H1 (cell line): ENCODE data around the gene PTCSC3. TPM values are rescaled to one million over a fixed set of nuclear protein-coding genes. Genes with fewer than 3 reads are reported as not detected.

Experiments used
- CTCF ChIA-PET: fragments of 300-600 bp; sonication (Branson Sonifier 250); formaldehyde crosslinking; loops from one replicate; lab custom pipeline; 2021; ENCODE audit not compliant: partially characterized antibody; lab: Charles Lee
- POLR2A ChIA-PET: fragments of 300-600 bp; sonication (Branson Sonifier 250); formaldehyde crosslinking; loops from one replicate; lab custom pipeline; 2021; ENCODE audit warnings: inconsistent platforms; ENCODE audit not compliant: partially characterized antibody; lab: Charles Lee
- DNase-seq, 2 experiments: peaks; one replicate each; pipeline versions ENCODE4 v3.0.0 to v3.0.0-alpha.2; 2010 to 2022; ENCODE audit warnings: low spot score in 2 of 2, low read depth in 1 of 2, mixed read lengths in 1 of 2
- FAIRE-seq: peaks from 2 replicates; lab custom pipeline; 2011; peaks lifted over from hg19 to GRCh38; lab: Jason Lieb, UNC
- H2AFZ ChIP-seq: 2 replicates; pipeline ENCODE4 v1.8.1; 2012; ENCODE audit warnings: low read length, inconsistent platforms
- H2AK5ac ChIP-seq: 2 replicates; pipeline ENCODE4 v1.6.1; 2013; ENCODE audit warnings: low read depth, low read length
- H2BK120ac ChIP-seq: replicated peaks from 2 replicates; pipeline ENCODE3; 2013; ENCODE audit warnings: low read depth, low read length, inconsistent platforms
- H2BK12ac ChIP-seq: 2 replicates; pipeline ENCODE4 v1.6.1; 2013; ENCODE audit warnings: low read depth, low read length
- H2BK15ac ChIP-seq: 2 replicates; pipeline ENCODE4 v1.6.1; 2013; ENCODE audit warnings: low read length
- H2BK20ac ChIP-seq: 2 replicates; pipeline ENCODE4 v1.6.1; 2013; ENCODE audit warnings: low read length
- H2BK5ac ChIP-seq: 2 replicates; pipeline ENCODE4 v1.6.1; 2013; ENCODE audit warnings: low read depth, low read length
- H3K14ac ChIP-seq: 2 replicates; pipeline ENCODE4 v1.6.1; 2013; ENCODE audit warnings: inconsistent platforms; ENCODE audit not compliant: insufficient read length
- H3K18ac ChIP-seq: 2 replicates; pipeline ENCODE4 v1.6.1; 2013; ENCODE audit warnings: low read length; ENCODE audit errors: extremely low read depth
- H3K23ac ChIP-seq: 2 replicates; pipeline ENCODE4 v1.6.1; 2013; ENCODE audit warnings: inconsistent platforms; ENCODE audit not compliant: insufficient read length
- H3K23me2 ChIP-seq: 2 replicates; pipeline ENCODE4 v1.6.1; 2013; ENCODE audit warnings: low read depth, low read length
- H3K27ac ChIP-seq: 2 replicates; pipeline ENCODE4 v1.6.1; 2011; ENCODE audit warnings: low read depth, low read length, inconsistent platforms
- H3K27me3 ChIP-seq, 4 experiments: replicated peaks in 1 of 4; 1 replicate in 1 of 4; 2 replicates in 3 of 4; pipeline versions ENCODE4 v1.6.1 to v1.8.1; 2011 to 2013; ENCODE audit warnings: low read length in 3 of 4, mild to moderate bottlenecking in 3 of 4, inconsistent platforms in 2 of 4, mixed read lengths in 2 of 4, moderate library complexity in 1 of 4; ENCODE audit not compliant: control insufficient read depth in 3 of 4, insufficient read depth in 3 of 4; ENCODE audit errors: extremely low read depth in 1 of 4
- H3K36me3 ChIP-seq, 4 experiments: 2 replicates each; pipeline versions ENCODE4 v1.6.1 to v1.8.1; 2011 to 2013; ENCODE audit warnings: mild to moderate bottlenecking in 4 of 4, low read length in 3 of 4, moderate library complexity in 2 of 4, control low read depth in 1 of 4, inconsistent platforms in 1 of 4; ENCODE audit not compliant: insufficient read depth in 4 of 4, control insufficient read depth in 2 of 4
- H3K4ac ChIP-seq: replicated peaks from 2 replicates; pipeline ENCODE3; 2013; ENCODE audit warnings: low read length, low read depth, mixed read lengths, inconsistent platforms; ENCODE audit not compliant: insufficient read length
- H3K4me1 ChIP-seq, 4 experiments: replicated peaks in 1 of 4; 1 replicate in 1 of 4; 2 replicates in 3 of 4; pipeline versions ENCODE4 v1.6.1 to v1.8.1; 2011 to 2013; ENCODE audit warnings: low read length in 3 of 4, inconsistent platforms in 2 of 4, mixed read lengths in 1 of 4; ENCODE audit not compliant: insufficient read depth in 4 of 4, control insufficient read depth in 3 of 4
- H3K4me2 ChIP-seq, 2 experiments: 2 replicates each; pipeline versions ENCODE4 v1.6.1 to v1.8.1; 2011 to 2013; ENCODE audit warnings: low read depth in 2 of 2, low read length in 2 of 2, control low read depth in 1 of 2, inconsistent platforms in 1 of 2, mild to moderate bottlenecking in 1 of 2; ENCODE audit not compliant: insufficient read depth in 1 of 2
- H3K4me3 ChIP-seq, 4 experiments: fragments of 200-600, 300-600 bp in 1 of 4; sonication (generic), shearing (Covaris generic), sonication (Bioruptor Twin) in 1 of 4; 2 replicates each; pipeline versions ENCODE4 v1.5.1 to v1.8.1; 2011 to 2016; ENCODE audit warnings: low read length in 4 of 4, low read depth in 3 of 4, control low read depth in 2 of 4, inconsistent platforms in 2 of 4, mild to moderate bottlenecking in 2 of 4, mixed read lengths in 1 of 4, moderate library complexity in 1 of 4; ENCODE audit not compliant: insufficient read depth in 2 of 4; ENCODE audit errors: extremely low read depth in 1 of 4
- H3K56ac ChIP-seq: replicated peaks from 2 replicates; pipeline ENCODE3; 2013; ENCODE audit warnings: low read depth, mild to moderate bottlenecking, mixed read lengths, low read length, inconsistent platforms; ENCODE audit not compliant: insufficient read length
- H3K79me1 ChIP-seq: 2 replicates; pipeline ENCODE4 v1.6.1; 2013; ENCODE audit warnings: low read depth, low read length, control low read depth
- H3K79me2 ChIP-seq, 2 experiments: 2 replicates each; pipeline versions ENCODE4 v1.6.1 to v1.8.1; 2012 to 2013; ENCODE audit warnings: low read length in 2 of 2, mild to moderate bottlenecking in 2 of 2, inconsistent platforms in 1 of 2; ENCODE audit not compliant: insufficient read depth in 2 of 2, control insufficient read depth in 1 of 2
- H3K9ac ChIP-seq, 4 experiments: replicated peaks in 1 of 4; 1 replicate in 1 of 4; 2 replicates in 3 of 4; pipeline versions ENCODE4 v1.6.1 to v1.8.1; 2011 to 2013; ENCODE audit warnings: low read depth in 3 of 4, low read length in 3 of 4, control low read depth in 2 of 4, mild to moderate bottlenecking in 2 of 4, moderate library complexity in 2 of 4, inconsistent platforms in 1 of 4; ENCODE audit errors: extremely low read depth in 1 of 4
- H3K9me3 ChIP-seq, 2 experiments: 2 replicates each; pipeline versions ENCODE4 v1.6.1 to v1.8.1; 2012 to 2013; ENCODE audit warnings: mild to moderate bottlenecking in 2 of 2, moderate library complexity in 2 of 2, control low read depth in 1 of 2, inconsistent platforms in 1 of 2, low read depth in 1 of 2, low read length in 1 of 2, mixed read lengths in 1 of 2; ENCODE audit not compliant: insufficient read depth in 2 of 2
- H4K20me1 ChIP-seq, 2 experiments: replicated peaks in 1 of 2; 2 replicates each; pipeline versions ENCODE3 to v1.8.1; 2011 to 2013; ENCODE audit warnings: inconsistent platforms in 2 of 2, low read length in 2 of 2, mild to moderate bottlenecking in 1 of 2; ENCODE audit not compliant: insufficient read depth in 2 of 2, control insufficient read depth in 1 of 2
- H4K5ac ChIP-seq: 2 replicates; pipeline ENCODE4 v1.6.1; 2013; ENCODE audit warnings: low read length, low read depth, mixed read lengths, inconsistent platforms; ENCODE audit not compliant: insufficient read length
- H4K8ac ChIP-seq: 2 replicates; pipeline ENCODE4 v1.8.0; 2013; ENCODE audit warnings: mild to moderate bottlenecking, moderate library complexity, low read length, inconsistent platforms; ENCODE audit not compliant: insufficient read depth; ENCODE audit errors: extremely low read depth
- H4K91ac ChIP-seq: replicated peaks from 2 replicates; pipeline ENCODE3; 2013; ENCODE audit warnings: low read length, mixed read lengths, inconsistent platforms; ENCODE audit not compliant: insufficient read length
- CHD2 ChIP-seq: IDR thresholded peaks from 2 replicates; pipeline ENCODE4 v1.6.1; 2012; ENCODE audit warnings: low read length, improper control_type of control experiment
- CREB1 ChIP-seq: IDR thresholded peaks from 2 replicates; pipeline ENCODE4 v1.6.1; 2012; ENCODE audit warnings: inconsistent platforms
- KDM1A ChIP-seq: fragments of 200-600, 300-600 bp; sonication (generic); IDR thresholded peaks from 2 replicates; pipeline ENCODE4 v1.7.1; 2016; ENCODE audit warnings: mild to moderate bottlenecking, low read length, borderline replicate concordance
- KDM4A ChIP-seq: IDR thresholded peaks from one replicate; pipeline ENCODE4 v1.7.1; 2012; ENCODE audit warnings: low read depth, mild to moderate bottlenecking, moderate library complexity, low read length, inconsistent platforms; ENCODE audit not compliant: severe bottlenecking
- POU5F1 ChIP-seq: IDR thresholded peaks from 2 replicates; pipeline ENCODE4 v1.6.1; 2011; ENCODE audit warnings: low read depth, mild to moderate bottlenecking, low read length, moderate library complexity
- SRF ChIP-seq: IDR thresholded peaks from 2 replicates; pipeline ENCODE4 v1.6.1; 2011; ENCODE audit warnings: mild to moderate bottlenecking, low read depth, low read length, moderate library complexity
- TAF1 ChIP-seq: IDR thresholded peaks from 2 replicates; pipeline ENCODE4 v1.6.1; 2011; ENCODE audit warnings: mild to moderate bottlenecking, low read depth, low read length
- WGBS, 2 experiments: shearing (Covaris generic) in 1 of 2; methylation state at CpG; one replicate each; pipeline versions ENCODE4 v1.1.6 to v1.1.7; 2013 to 2015; ENCODE audit warnings: low lambda C conversion rate in 2 of 2, mixed read lengths in 2 of 2, inconsistent platforms in 1 of 2, low coverage in 1 of 2, missing lambda C conversion rate in 1 of 2; ENCODE audit not compliant: insufficient replicate concordance in 2 of 2, insufficient coverage in 1 of 2, insufficient read length in 1 of 2; ENCODE audit errors: extremely low coverage in 1 of 2, missing lambda C conversion rate in 1 of 2; 5-methylcytosine and 5-hydroxymethylcytosine counted together
- polyA plus RNA-seq, 7 experiments: library from polyadenylated mRNA; depleted of rRNA in 3 of 7; stranded (reverse) in 5 of 7; unstranded in 2 of 7; fragments of >200 nt in 5 of 7; fragments of 200-250 nt in 2 of 7; gene quantifications; 1 replicate in 5 of 7; 2 replicates in 1 of 7; 4 replicates in 1 of 7; pipeline versions ENCODE4 v1.2.1 to v1.2.3, GENCODE V29; 2011 to 2013; ENCODE audit warnings: missing spikeins in 2 of 7, mixed read lengths in 2 of 7
- total RNA-seq: library from RNA; stranded (reverse); fragmentation: NEBNext Ultra II Directional; extraction: Animal tissue kit (Norgen Biotek cat#: 25700); gene quantifications from 2 replicates; pipeline ENCODE4 v1.2.1, GENCODE V29; 2021
- TF ChIP-seq, protein P1 (sequence below), 3 experiments: IDR thresholded peaks; 1 replicate in 2 of 3; 2 replicates in 1 of 3; pipeline versions ENCODE4 v1.5.1 to v1.6.1; 2011; ENCODE audit warnings: low read length in 3 of 3, mild to moderate bottlenecking in 3 of 3, inconsistent platforms in 2 of 3, low read depth in 1 of 3, moderate library complexity in 1 of 3; ENCODE audit not compliant: insufficient read depth in 1 of 3; ENCODE audit errors: control extremely low read depth in 1 of 3

PTCSC3 gene
- total and polyA plus RNA-seq, 2 of the 8 experiments (the other 6 are each of a cell fraction or from before 2014, with no cell fraction given) = not detected

DNA sequence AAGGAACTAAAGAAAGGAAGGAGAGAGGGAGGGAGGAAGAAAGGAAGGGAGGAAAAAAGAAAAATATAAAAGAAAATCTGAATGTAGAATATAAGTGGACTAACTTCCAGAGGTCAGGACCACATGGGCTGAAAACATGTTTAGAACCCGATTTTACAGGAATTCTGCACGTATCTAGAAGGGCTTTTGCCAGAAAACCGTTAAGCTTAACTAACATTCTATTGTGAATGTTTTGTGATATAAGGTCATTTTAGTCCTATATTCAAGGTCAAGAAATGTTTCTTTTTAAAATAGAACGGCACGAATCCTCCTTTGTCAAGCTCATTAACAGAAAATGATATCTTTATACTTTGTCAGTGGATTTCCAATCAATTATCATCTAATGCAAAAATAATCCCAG lies 13.1 kb downstream of the PTCSC3 start:
- no peaks in the 10 kb centered on the region for H3K27me3 ChIP-seq
- H3K18ac ChIP-seq = no peak overlapping the region
- no peak overlapping the region for H2AFZ ChIP-seq
- no peak overlapping the region for H4K8ac ChIP-seq
- no peak overlapping the region for H3K4me2 ChIP-seq
- H2BK20ac ChIP-seq = no peak overlapping the region
- WGBS, 2 experiments = 85% methylated on average over 5 of the region's 5 CpGs; no CpG with 5 or more reads in 1 of the 2 experiments
- no peak overlapping the region for H4K5ac ChIP-seq
- no peak overlapping the region for H3K27ac ChIP-seq
- no peak overlapping the region for H3K14ac ChIP-seq
- no peak overlapping the region for H2BK5ac ChIP-seq
- H4K20me1 ChIP-seq = no peaks in the 10 kb centered on the region
- no peak overlapping the region for H4K91ac ChIP-seq
- H3K79me1 ChIP-seq = no peaks in the 10 kb centered on the region
- no peaks in the 10 kb centered on the region for H3K36me3 ChIP-seq
- no peak overlapping the region for H3K4ac ChIP-seq
- H3K23me2 ChIP-seq = no peaks in the 10 kb centered on the region
- no peak overlapping the region for H3K56ac ChIP-seq
- FAIRE-seq (no peak), DNase-seq (no peak)
- H3K4me3 ChIP-seq = no peak overlapping the region
- H3K23ac ChIP-seq = no peak overlapping the region
- no peak overlapping the region for H3K9ac ChIP-seq
- H2BK120ac ChIP-seq = no peak overlapping the region
- TF ChIP-seq KDM1A (no peak), CREB1 (no peak), POU5F1 (no peak), TAF1 (no peak), SRF (no peak), KDM4A (no peak), CHD2 (no peak)
- TF ChIP-seq, protein P1, sequence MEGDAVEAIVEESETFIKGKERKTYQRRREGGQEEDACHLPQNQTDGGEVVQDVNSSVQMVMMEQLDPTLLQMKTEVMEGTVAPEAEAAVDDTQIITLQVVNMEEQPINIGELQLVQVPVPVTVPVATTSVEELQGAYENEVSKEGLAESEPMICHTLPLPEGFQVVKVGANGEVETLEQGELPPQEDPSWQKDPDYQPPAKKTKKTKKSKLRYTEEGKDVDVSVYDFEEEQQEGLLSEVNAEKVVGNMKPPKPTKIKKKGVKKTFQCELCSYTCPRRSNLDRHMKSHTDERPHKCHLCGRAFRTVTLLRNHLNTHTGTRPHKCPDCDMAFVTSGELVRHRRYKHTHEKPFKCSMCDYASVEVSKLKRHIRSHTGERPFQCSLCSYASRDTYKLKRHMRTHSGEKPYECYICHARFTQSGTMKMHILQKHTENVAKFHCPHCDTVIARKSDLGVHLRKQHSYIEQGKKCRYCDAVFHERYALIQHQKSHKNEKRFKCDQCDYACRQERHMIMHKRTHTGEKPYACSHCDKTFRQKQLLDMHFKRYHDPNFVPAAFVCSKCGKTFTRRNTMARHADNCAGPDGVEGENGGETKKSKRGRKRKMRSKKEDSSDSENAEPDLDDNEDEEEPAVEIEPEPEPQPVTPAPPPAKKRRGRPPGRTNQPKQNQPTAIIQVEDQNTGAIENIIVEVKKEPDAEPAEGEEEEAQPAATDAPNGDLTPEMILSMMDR (IDR thresholded peaks at IDR 0.05; ENCODE audit: control extremely low read depth in 1 of 3, insufficient read depth in 1 of 3, low read depth in 1 of 3, low read length in 3 of 3) = no peak
- H2BK12ac ChIP-seq = no peak overlapping the region
- peaks cover 0 to 8% (median 1%) of the 10 kb centered on the region in 4 experiments; a peak in 3 of 7 replicates for H3K4me1 ChIP-seq
- H3K9me3 ChIP-seq = no peaks in the 10 kb centered on the region; a peak in 1 of 4 replicates
- no peaks in the 10 kb centered on the region for H3K79me2 ChIP-seq
- H2BK15ac ChIP-seq = no peak overlapping the region
- CTCF ChIA-PET = no interaction called here
- POLR2A ChIA-PET = interaction anchor here (0.6 kb wide), 1 partner anchor 130 kb away, joined by 3 read pairs; no protein-coding TSS in a partner anchor
- H2AK5ac ChIP-seq = no peak overlapping the region
